Omental fat pad (tissue), 4 donors: Measurements from ENCODE around the gene BACH2. TPM values are rescaled to one million over a fixed set of nuclear protein-coding genes. Genes with fewer than 3 reads are reported as not detected.

Source experiments
- ATAC-seq: fragments of 150-250 bp; one replicate; pipeline ENCODE4 v1.9.1; 2016; ENCODE audit warnings: mild to moderate bottlenecking, moderate library complexity; ENCODE audit not compliant: low FRiP score
- DNase-seq: peaks from one replicate; pipeline ENCODE4 v3.0.0-alpha.2; 2019; ENCODE audit warnings: low spot score
- total RNA-seq, 4 donors: library from RNA; depleted of rRNA; stranded (reverse); fragments of >200 nt; gene quantifications; one replicate each; pipeline ENCODE4 v1.1.0, GENCODE V29; 2016
- TF ChIP-seq, protein P1 (sequence below), 3 donors: fragments of 450-650 bp; IDR thresholded peaks; one replicate each; pipeline ENCODE4 v1.5.1; 2016 to 2017; ENCODE audit warnings: antibody characterized with exemption in 3 of 3, mild to moderate bottlenecking in 3 of 3, moderate library complexity in 2 of 3

BACH2 gene
- total RNA-seq, 4 donors from 2014 or later: 4.0 to 9.4 (median 7.0) TPM

- ATAC-seq (no peak), DNase-seq (no peak)
- TF ChIP-seq, protein P1, sequence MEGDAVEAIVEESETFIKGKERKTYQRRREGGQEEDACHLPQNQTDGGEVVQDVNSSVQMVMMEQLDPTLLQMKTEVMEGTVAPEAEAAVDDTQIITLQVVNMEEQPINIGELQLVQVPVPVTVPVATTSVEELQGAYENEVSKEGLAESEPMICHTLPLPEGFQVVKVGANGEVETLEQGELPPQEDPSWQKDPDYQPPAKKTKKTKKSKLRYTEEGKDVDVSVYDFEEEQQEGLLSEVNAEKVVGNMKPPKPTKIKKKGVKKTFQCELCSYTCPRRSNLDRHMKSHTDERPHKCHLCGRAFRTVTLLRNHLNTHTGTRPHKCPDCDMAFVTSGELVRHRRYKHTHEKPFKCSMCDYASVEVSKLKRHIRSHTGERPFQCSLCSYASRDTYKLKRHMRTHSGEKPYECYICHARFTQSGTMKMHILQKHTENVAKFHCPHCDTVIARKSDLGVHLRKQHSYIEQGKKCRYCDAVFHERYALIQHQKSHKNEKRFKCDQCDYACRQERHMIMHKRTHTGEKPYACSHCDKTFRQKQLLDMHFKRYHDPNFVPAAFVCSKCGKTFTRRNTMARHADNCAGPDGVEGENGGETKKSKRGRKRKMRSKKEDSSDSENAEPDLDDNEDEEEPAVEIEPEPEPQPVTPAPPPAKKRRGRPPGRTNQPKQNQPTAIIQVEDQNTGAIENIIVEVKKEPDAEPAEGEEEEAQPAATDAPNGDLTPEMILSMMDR (IDR thresholded peaks at IDR 0.05): no peak
Observed at GRCh38 chr6:90126839-90127238, 169.8 kb downstream of the BACH2 start.

- ATAC-seq (no peak), DNase-seq (no peak)
- TF ChIP-seq, protein P1 (IDR thresholded peaks at IDR 0.05): no peak
Observed at GRCh38 chr6:90126181-90126580, 170.5 kb downstream of the BACH2 start.

DNA sequence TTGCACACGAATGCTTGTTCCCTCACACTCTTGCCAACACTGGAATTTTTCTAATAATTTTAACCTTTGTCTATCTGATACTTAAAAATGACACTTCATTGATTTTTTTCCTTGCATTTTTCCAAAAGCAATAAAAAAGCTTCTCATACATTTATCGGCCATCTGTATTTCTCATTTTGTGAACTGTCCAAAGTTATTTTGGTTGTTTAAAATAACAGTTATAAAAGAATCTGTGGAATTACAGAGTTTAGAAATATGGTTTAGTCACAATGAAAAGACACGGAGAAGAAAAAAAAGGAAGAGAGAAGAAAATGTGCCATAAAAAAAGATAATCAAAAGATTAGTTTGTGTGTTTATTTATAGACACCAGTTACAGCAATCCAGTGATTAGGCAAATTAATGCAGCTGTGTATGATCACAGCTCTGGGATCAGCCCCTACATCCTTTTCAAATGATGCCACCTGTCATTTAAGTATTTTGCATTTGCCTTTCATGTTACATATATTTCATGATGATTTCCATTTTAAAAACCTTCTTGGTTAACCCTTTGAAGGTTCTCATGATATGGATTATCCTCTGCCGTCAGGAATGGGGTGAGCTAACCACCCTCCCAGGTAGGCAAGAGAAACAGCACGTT, 171.7 kb downstream of the BACH2 start:
- DNase-seq (no peak), ATAC-seq (no peak)
- TF ChIP-seq, protein P1 (IDR thresholded peaks at IDR 0.05): no peak

DNA sequence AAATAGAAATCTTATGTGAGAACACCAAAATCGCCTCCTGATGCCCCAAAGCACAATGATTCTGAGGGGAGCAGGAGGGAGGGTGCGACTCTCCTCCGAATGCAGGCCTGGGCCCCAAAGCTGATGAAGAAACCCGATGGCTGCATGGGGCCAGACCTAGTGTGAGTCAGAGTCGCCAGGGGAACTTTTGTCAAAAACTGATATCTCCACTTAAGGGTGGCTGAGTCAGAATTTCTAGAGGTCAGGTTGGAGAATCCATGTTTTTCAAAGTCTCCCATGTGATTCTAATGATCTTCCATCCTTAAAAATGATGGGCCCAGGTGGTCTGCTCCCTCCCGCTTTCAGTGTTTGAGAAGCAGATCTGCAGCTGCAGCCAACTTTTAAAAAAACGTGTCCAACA, 172.8 kb downstream of the BACH2 start:
- ATAC-seq (no peak), DNase-seq (no peak)
- TF ChIP-seq, protein P1 (IDR thresholded peaks at IDR 0.05): no peak

GRCh38 chr6:90121982-90122381, 174.7 kb downstream of the BACH2 start:
- DNase-seq: no peak
- ATAC-seq: no peak

GRCh38 chr6:90120327-90120726, 176.3 kb downstream of the BACH2 start:
- DNase-seq (no peak), ATAC-seq (no peak)
- TF ChIP-seq, protein P1 (IDR thresholded peaks at IDR 0.05): no peak

More at GRCh38 chr6:90121982-90122381, 174.7 kb downstream of the BACH2 start:
- TF ChIP-seq, protein P1 (IDR thresholded peaks at IDR 0.05): no peak

DNA sequence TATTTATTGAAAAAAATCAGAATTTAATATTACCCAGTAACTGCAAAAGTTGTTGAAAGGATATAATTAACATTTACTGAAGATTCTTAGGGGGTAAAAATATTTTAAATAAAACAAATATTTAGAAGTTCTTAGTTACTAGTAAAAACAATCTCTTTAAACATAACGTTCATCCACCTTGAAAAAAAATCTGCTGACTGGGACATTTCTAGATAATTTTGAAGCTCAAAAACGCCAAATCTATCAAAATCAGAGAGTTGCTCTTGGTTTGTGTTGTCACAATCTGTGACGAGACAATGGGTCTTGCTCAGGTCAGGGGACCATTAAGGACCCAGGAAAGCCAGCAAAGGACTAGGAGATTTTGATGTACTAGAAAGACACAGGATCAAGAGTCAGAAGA, 177.0 kb downstream of the BACH2 start:
- ATAC-seq (no peak), DNase-seq (no peak)
- TF ChIP-seq, protein P1 (IDR thresholded peaks at IDR 0.05): no peak
